ENCODE measurements around the gene RLBP1. TPM values are rescaled to one million over a fixed set of nuclear protein-coding genes. Genes with fewer than 3 reads are reported as not detected.

The RLBP1 gene
- total and polyA plus RNA-seq, 2 donors (not counting 3 experiments of a cell fraction or from before 2014, with no cell fraction given) = not detected

GRCh38 chr15:89192136-89192535 is 29.2 kb downstream of the RLBP1 start:
- ChIA-PET POLR2A (interaction anchor here (0.5 kb wide), 1 partner anchor 120 kb away, joined by 4 read pairs; no protein-coding TSS in a partner anchor), CTCF (interaction anchor here (1.0 to 7.3 kb wide), 4 partner anchors 14 to 287 kb away, joined by 3 to 80 read pairs (median 16); no protein-coding TSS in a partner anchor)
- BruUV-seq (replicated peaks) = no TSS peak
- peak overlapping the region; percentile 83 for H3K27ac ChIP-seq (ENCODE audit: insufficient read depth, low read depth, low read length)
- peaks cover 0 to 6% of the 10 kb centered on the region in 2 experiments for H3K36me3 ChIP-seq (ENCODE audit: control insufficient read depth in 2 of 2, extremely low read depth in 1 of 2, insufficient read depth in 2 of 2, low read length in 2 of 2)
- no peak for TF ChIP-seq CTCF (IDR thresholded peaks at IDR 0.05; ENCODE audit: extremely low read depth in 1 of 2, insufficient read depth in 1 of 2, low read depth in 1 of 2, low read length in 2 of 2)
- intact Hi-C loops (cut with micrococcal nuclease) (no loop called here), dilution Hi-C loops (cut with MboI; ENCODE audit: extremely low pct_ligation_motif_present, low sequenced_read_pairs) (no loop called here)
- H3K9me3 ChIP-seq (replicated peaks; ENCODE audit: control insufficient read depth, insufficient read depth, low read length) = no peaks in the 10 kb centered on the region
- H2AFZ ChIP-seq (ENCODE audit: low read depth, low read length) = no peak overlapping the region
- no peaks in the 10 kb centered on the region for H3K27me3 ChIP-seq (ENCODE audit: control insufficient read depth in 2 of 2, insufficient read depth in 2 of 2, low read length in 2 of 2)
- H3K4me3 ChIP-seq (replicated peaks in 1 of 3; ENCODE audit: insufficient read depth in 1 of 3, low read depth in 1 of 3, low read length in 3 of 3) = no peak overlapping the region
- H3K79me2 ChIP-seq (ENCODE audit: control insufficient read depth, insufficient read depth, low read length) = no peaks in the 10 kb centered on the region
- H3K9ac ChIP-seq (replicated peaks; ENCODE audit: extremely low read depth, insufficient read depth, low read length) = no peak overlapping the region
- H3K9me1 ChIP-seq (replicated peaks; ENCODE audit: control insufficient read depth, extremely low read depth, insufficient read depth, low read length) = no peaks in the 10 kb centered on the region
- peak; percentile 10 for DNase-seq (ENCODE audit: low read depth, low spot score)
- peaks cover 15% of the 10 kb centered on the region for H3K4me1 ChIP-seq (ENCODE audit: control insufficient read depth, extremely low read depth, insufficient read depth, low read length)
- FAIRE-seq = peak; percentile 15
- no peaks in the 10 kb centered on the region for H4K20me1 ChIP-seq (replicated peaks; ENCODE audit: control insufficient read depth, extremely low read depth, insufficient read depth, low read length)
- no peak overlapping the region for H3K4me2 ChIP-seq (ENCODE audit: insufficient read depth, low read length)

- Histone ChIP-seq H3K36me3 (ENCODE audit: control insufficient read depth in 2 of 2, extremely low read depth in 1 of 2, insufficient read depth in 2 of 2, low read length in 2 of 2) (peaks cover 0 to 8% of the 10 kb centered on the region in 2 experiments), H3K4me3 (replicated peaks in 1 of 3; ENCODE audit: insufficient read depth in 1 of 3, low read depth in 1 of 3, low read length in 3 of 3) (no peak overlapping the region), H3K9me3 (replicated peaks; ENCODE audit: control insufficient read depth, insufficient read depth, low read length) (no peaks in the 10 kb centered on the region), H2AFZ (ENCODE audit: low read depth, low read length) (no peak overlapping the region), H3K27ac (ENCODE audit: insufficient read depth, low read depth, low read length) (no peak overlapping the region), H4K20me1 (replicated peaks; ENCODE audit: control insufficient read depth, extremely low read depth, insufficient read depth, low read length) (no peaks in the 10 kb centered on the region), H3K79me2 (ENCODE audit: control insufficient read depth, insufficient read depth, low read length) (no peaks in the 10 kb centered on the region), H3K9ac (replicated peaks; ENCODE audit: extremely low read depth, insufficient read depth, low read length) (no peak overlapping the region), H3K9me1 (replicated peaks; ENCODE audit: control insufficient read depth, extremely low read depth, insufficient read depth, low read length) (no peaks in the 10 kb centered on the region), H3K27me3 (ENCODE audit: control insufficient read depth in 2 of 2, insufficient read depth in 2 of 2, low read length in 2 of 2) (no peaks in the 10 kb centered on the region), H3K4me2 (ENCODE audit: insufficient read depth, low read length) (no peak overlapping the region), H3K4me1 (ENCODE audit: control insufficient read depth, extremely low read depth, insufficient read depth, low read length) (peaks cover 13% of the 10 kb centered on the region)
- CTCF ChIA-PET = interaction anchor here (1.7 to 4.8 kb wide), 2 partner anchors 10 to 17 kb away, joined by 5 to 26 read pairs; no protein-coding TSS in a partner anchor
- FAIRE-seq (no peak), DNase-seq (ENCODE audit: low read depth, low spot score) (no peak)
- TF ChIP-seq JUN (IDR thresholded peaks at IDR 0.05; ENCODE audit: borderline replicate concordance, insufficient read depth, insufficient read length, low read depth) (no peak), CTCF (IDR thresholded peaks at IDR 0.05; ENCODE audit: extremely low read depth in 1 of 2, insufficient read depth in 1 of 2, low read depth in 1 of 2, low read length in 2 of 2) (no peak), GATA2 (IDR thresholded peaks at IDR 0.05; ENCODE audit: insufficient read depth, insufficient read length, low read depth, low read length) (no peak), POLR2A (IDR thresholded peaks at IDR 0.05; ENCODE audit: low read depth, low read length) (no peak), POLR2AphosphoS5 (IDR thresholded peaks at IDR 0.05; ENCODE audit: insufficient read depth, low read depth, low read length) (no peak), MAX (IDR thresholded peaks at IDR 0.05; ENCODE audit: insufficient read depth, insufficient read length) (no peak), EZH2 (IDR thresholded peaks at IDR 0.05; ENCODE audit: borderline replicate concordance, low read depth, low read length, severe bottlenecking) (no peak), FOS (IDR thresholded peaks at IDR 0.05; ENCODE audit: borderline replicate concordance, insufficient read depth, low read length) (no peak)
- no TSS peak for BruUV-seq (replicated peaks)
- intact Hi-C loops (cut with micrococcal nuclease) (no loop called here), dilution Hi-C loops (cut with MboI; ENCODE audit: extremely low pct_ligation_motif_present, low sequenced_read_pairs) (no loop called here)
- POLR2A ChIA-PET = no interaction called here
Observed at GRCh38 chr15:89187986-89188514, 33.3 kb downstream of the RLBP1 start.
